Neural progenitor cell (in vitro differentiated cells): ENCODE data around the gene NAP1L4. TPM values are rescaled to one million over a fixed set of nuclear protein-coding genes. Genes with fewer than 3 reads are reported as not detected.
A peak's percentile ranks its signal among the peaks of the same experiment; 100 is the strongest.

ENCODE experiments used
- DNase-seq: peaks from one replicate; pipeline ENCODE4 v3.0.0-alpha.2; 2016; ENCODE audit warnings: low spot score
- H2AFZ ChIP-seq: fragments of 200-600 bp; sonication (generic); replicated peaks from 2 replicates; pipeline ENCODE4 v1.6.1; 2016; ENCODE audit warnings: antibody characterized with exemption
- H3F3A ChIP-seq: fragments of 200-600 bp; sonication (generic); 2 replicates; pipeline ENCODE4 v1.6.1; 2016; ENCODE audit warnings: antibody characterized with exemption, low read depth
- H3K27ac ChIP-seq: fragments of 200-600 bp; sonication (generic); 2 replicates; pipeline ENCODE4 v1.5.1; 2016; ENCODE audit warnings: mild to moderate bottlenecking
- H3K27me3 ChIP-seq: fragments of 200-600 bp; sonication (generic); 2 replicates; pipeline ENCODE4 v1.6.1; 2016; ENCODE audit warnings: mild to moderate bottlenecking, moderate library complexity
- H3K36me3 ChIP-seq: fragments of 200-600 bp; sonication (generic); 2 replicates; pipeline ENCODE4 v1.5.1; 2016
- H3K4me1 ChIP-seq: fragments of 200-600 bp; sonication (generic); 2 replicates; pipeline ENCODE4 v1.6.1; 2016; ENCODE audit warnings: mixed run types
- H3K4me2 ChIP-seq: fragments of 200-600 bp; sonication (generic); 2 replicates; pipeline ENCODE4 v1.6.1; 2016
- H3K4me3 ChIP-seq: fragments of 200-600 bp; sonication (generic); 2 replicates; pipeline ENCODE4 v1.5.1; 2016
- H3K79me2 ChIP-seq: fragments of 200-600 bp; sonication (generic); 2 replicates; pipeline ENCODE4 v1.6.1; 2016; ENCODE audit warnings: low read depth
- H3K9ac ChIP-seq: fragments of 200-600 bp; sonication (generic); 2 replicates; pipeline ENCODE4 v1.6.1; 2016
- H3K9me3 ChIP-seq: fragments of 200-600 bp; sonication (generic); 2 replicates; pipeline ENCODE4 v1.5.1; 2016; ENCODE audit warnings: low read depth
- H4K20me1 ChIP-seq: fragments of 200-600 bp; sonication (generic); 2 replicates; pipeline ENCODE4 v1.6.1; 2016; ENCODE audit warnings: low read depth
- H3K27ac Mint-ChIP-seq: 3 replicates; pipeline ENCODE4 v1.8.0; 2021; ENCODE audit warnings: mixed read lengths
- H3K27me3 Mint-ChIP-seq: 2 replicates; pipeline ENCODE4 v1.8.0; 2022; ENCODE audit warnings: low read depth, mild to moderate bottlenecking, inconsistent platforms, moderate library complexity, mixed read lengths; ENCODE audit not compliant: insufficient read depth
- H3K36me3 Mint-ChIP-seq: 3 replicates; pipeline ENCODE4 v1.8.0; 2021; ENCODE audit warnings: mixed read lengths
- H3K4me1 Mint-ChIP-seq: 3 replicates; pipeline ENCODE4 v1.8.0; 2021; ENCODE audit warnings: mixed read lengths
- H3K4me3 Mint-ChIP-seq: 3 replicates; pipeline ENCODE4 v1.8.0; 2021; ENCODE audit warnings: mild to moderate bottlenecking, moderate library complexity, mixed read lengths
- H3K9me3 Mint-ChIP-seq: 3 replicates; pipeline ENCODE4 v1.8.0; 2020; ENCODE audit warnings: mixed read lengths
- CTCF ChIP-seq: fragments of 200-600 bp; sonication (generic); IDR thresholded peaks from 2 replicates; pipeline ENCODE4 v1.5.1; 2017; ENCODE audit warnings: antibody characterized with exemption, mild to moderate bottlenecking
- EZH2 ChIP-seq: fragments of 200-600 bp; sonication (generic); IDR thresholded peaks from 2 replicates; pipeline ENCODE4 v1.6.1; 2017; ENCODE audit warnings: antibody characterized with exemption, mild to moderate bottlenecking, moderate library complexity
- EZH2phosphoT487 ChIP-seq: fragments of 200-600 bp; sonication (generic); IDR thresholded peaks from 2 replicates; pipeline ENCODE4 v1.6.1; 2017; ENCODE audit warnings: antibody characterized with exemption
- total RNA-seq: library from RNA; depleted of rRNA; stranded (reverse); fragments of >200 nt; gene quantifications from 2 replicates; pipeline ENCODE4 v1.2.3, GENCODE V29; 2015; ENCODE audit warnings: low replicate concordance

Gene NAP1L4
- total RNA-seq, 1 donor from 2014 or later: 191 TPM

DNA sequence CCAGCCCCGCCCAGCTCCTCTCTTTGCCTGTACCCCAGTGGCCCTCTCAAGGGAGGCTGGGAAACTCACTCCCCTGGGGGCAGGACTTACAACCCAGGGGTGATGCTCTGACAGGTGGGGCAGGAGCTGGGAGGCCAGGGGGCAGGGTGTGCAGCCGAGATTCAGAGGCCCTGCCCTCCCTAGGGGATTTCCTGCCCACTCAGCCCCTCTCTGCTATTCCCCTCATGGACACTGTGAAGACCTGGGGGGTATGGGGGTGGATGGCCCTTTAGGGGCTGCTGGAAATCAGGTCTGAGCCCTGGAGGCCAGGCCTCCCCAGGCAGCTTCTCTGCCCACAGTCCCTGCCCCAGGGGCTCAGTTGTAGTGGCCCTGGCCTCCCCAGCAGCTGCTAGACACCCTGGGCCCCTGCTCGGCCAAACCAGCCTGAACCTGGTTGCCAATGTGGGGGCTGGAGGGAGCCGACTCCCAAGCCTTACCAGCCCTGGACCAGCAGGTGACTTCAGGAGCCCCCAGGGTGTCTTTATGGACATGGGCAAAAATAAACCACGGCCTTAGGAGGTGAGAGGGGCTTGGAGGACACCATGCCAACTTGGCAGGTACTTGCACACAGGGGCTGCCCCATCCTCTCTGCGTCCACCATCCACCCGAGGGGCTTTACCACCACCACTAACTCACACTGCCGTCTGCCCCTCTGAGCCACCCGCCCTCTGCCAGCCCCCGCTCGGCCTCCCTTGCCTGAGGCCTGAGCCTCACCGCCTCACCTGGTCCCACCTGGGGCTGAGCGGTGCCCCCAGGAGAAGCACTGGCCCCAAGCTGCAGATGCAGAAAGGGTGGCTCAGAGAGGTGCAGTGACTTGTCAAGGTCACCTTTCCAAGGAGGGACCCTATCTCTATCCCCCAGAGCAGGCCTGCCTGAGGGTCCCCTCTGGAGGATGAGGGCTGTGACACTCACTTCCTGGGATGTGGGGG is 60.1 kb downstream of the NAP1L4 start:
- no peaks in the 10 kb centered on the region for H3K4me1 ChIP-seq
- no peak overlapping the region for H3K4me2 ChIP-seq
- Mint-ChIP-seq H3K27ac (no peak overlapping the region), H3K4me3 (no peak overlapping the region), H3K27me3 (peaks cover 33% of the 10 kb centered on the region), H3K4me1 (peaks cover 12% of the 10 kb centered on the region), H3K36me3 (peaks cover 2% of the 10 kb centered on the region), H3K9me3 (peaks cover 6% of the 10 kb centered on the region)
- no peaks in the 10 kb centered on the region for H3K9me3 ChIP-seq
- TF ChIP-seq CTCF (no peak), EZH2phosphoT487 (no peak), EZH2 (no peak)
- no peak overlapping the region for H3K9ac ChIP-seq
- no peak overlapping the region for H3K27ac ChIP-seq
- no peaks in the 10 kb centered on the region for H3K79me2 ChIP-seq
- H3K4me3 ChIP-seq: no peak overlapping the region
- H3K27me3 ChIP-seq: peaks cover 53% of the 10 kb centered on the region
- no peaks in the 10 kb centered on the region for H3K36me3 ChIP-seq
- no peak overlapping the region for H2AFZ ChIP-seq
- H4K20me1 ChIP-seq: peaks cover 20% of the 10 kb centered on the region
- peaks cover 9% of the 10 kb centered on the region for H3F3A ChIP-seq
- no peak for DNase-seq

- Mint-ChIP-seq H3K9me3 (peaks cover 3% of the 10 kb centered on the region), H3K4me1 (peaks cover 12% of the 10 kb centered on the region), H3K27ac (no peak overlapping the region), H3K36me3 (no peaks in the 10 kb centered on the region), H3K4me3 (no peak overlapping the region), H3K27me3 (peaks cover 32% of the 10 kb centered on the region)
- no peak overlapping the region for H3K4me3 ChIP-seq
- DNase-seq: no peak
- TF ChIP-seq CTCF (no peak), EZH2phosphoT487 (no peak), EZH2 (no peak)
- no peaks in the 10 kb centered on the region for H3K36me3 ChIP-seq
- no peaks in the 10 kb centered on the region for H3K4me1 ChIP-seq
- no peak overlapping the region for H2AFZ ChIP-seq
- no peak overlapping the region for H3K9ac ChIP-seq
- no peaks in the 10 kb centered on the region for H3K79me2 ChIP-seq
- peaks cover 60% of the 10 kb centered on the region for H3K27me3 ChIP-seq
- H4K20me1 ChIP-seq: peaks cover 20% of the 10 kb centered on the region
- H3K9me3 ChIP-seq: no peaks in the 10 kb centered on the region
- H3F3A ChIP-seq: peaks cover 9% of the 10 kb centered on the region
- H3K4me2 ChIP-seq: no peak overlapping the region
- no peak overlapping the region for H3K27ac ChIP-seq
Measured at GRCh38 chr11:2931420-2931746, 60.7 kb downstream of the NAP1L4 start.

- peak; percentile 79 for DNase-seq
- Histone ChIP-seq H3K9me3 (no peaks in the 10 kb centered on the region), H4K20me1 (peaks cover 20% of the 10 kb centered on the region), H3K9ac (no peak overlapping the region), H3K4me1 (no peaks in the 10 kb centered on the region), H3K27me3 (peaks cover 61% of the 10 kb centered on the region), H3K4me3 (peak overlapping the region; percentile 16), H3K27ac (no peak overlapping the region), H2AFZ (no peak overlapping the region), H3K36me3 (no peaks in the 10 kb centered on the region), H3F3A (peaks cover 9% of the 10 kb centered on the region), H3K79me2 (no peaks in the 10 kb centered on the region), H3K4me2 (peak overlapping the region; percentile 91)
- peaks cover 32% of the 10 kb centered on the region for H3K27me3 Mint-ChIP-seq
- peak overlapping the region; percentile 79 for H3K4me3 Mint-ChIP-seq
- H3K9me3 Mint-ChIP-seq: peaks cover 3% of the 10 kb centered on the region
- peaks cover 12% of the 10 kb centered on the region for H3K4me1 Mint-ChIP-seq
- H3K36me3 Mint-ChIP-seq: no peaks in the 10 kb centered on the region
- TF ChIP-seq CTCF (peak; percentile 70), EZH2 (no peak)
- no peak overlapping the region for H3K27ac Mint-ChIP-seq
Measured at GRCh38 chr11:2930704-2931419, 61.3 kb downstream of the NAP1L4 start.
